DMS153 treated with DMSO at 0.1 percent for 48 hours (cell line): ENCODE data around the gene GJA1.
"Not testable (repeated sequence)": the region's sequence is repeated elsewhere in the genome, so short reads cannot be mapped to it uniquely, and the experiment has no call there.

Experiments
- DNase-seq: peaks from one replicate; lab custom pipeline; 2025; ENCODE audit not compliant: unreplicated experiment; lab: John Stamatoyannopoulos, UW

Gene GJA1

DNA sequence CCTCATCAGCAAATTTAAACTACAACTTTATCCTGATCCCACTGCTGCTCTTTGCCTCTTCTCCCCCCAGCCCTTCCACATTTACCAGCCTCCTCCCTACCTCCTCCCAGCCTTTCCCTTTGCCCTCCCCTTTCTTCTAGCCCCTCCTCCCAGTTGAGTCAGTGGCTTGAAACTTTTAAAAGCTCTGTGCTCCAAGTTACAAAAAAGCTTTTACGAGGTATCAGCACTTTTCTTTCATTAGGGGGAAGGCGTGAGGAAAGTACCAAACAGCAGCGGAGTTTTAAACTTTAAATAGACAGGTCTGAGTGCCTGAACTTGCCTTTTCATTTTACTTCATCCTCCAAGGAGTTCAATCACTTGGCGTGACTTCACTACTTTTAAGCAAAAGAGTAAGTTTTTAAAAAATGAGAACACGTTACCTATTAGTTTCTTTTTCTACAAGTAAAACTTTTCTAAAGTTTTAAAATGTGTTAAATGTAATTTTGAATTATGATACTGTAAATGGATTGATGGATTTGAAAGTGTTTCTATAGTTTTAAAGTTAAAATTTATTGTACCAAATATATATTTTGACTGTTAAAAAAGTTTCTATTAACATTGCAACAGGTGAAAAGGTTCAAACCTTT lies at the start of gene GJA1:
Gene GJA1 (plus strand): TSS at position 203 of the 626 bp plus-strand sequence. CDS start 11,202 bp downstream, outside the sequence.
- no peak for DNase-seq

GRCh38 chr6:121386551-121386950 lies 48.9 kb upstream of the GJA1 start:
- not testable (repeated sequence) for DNase-seq

DNA sequence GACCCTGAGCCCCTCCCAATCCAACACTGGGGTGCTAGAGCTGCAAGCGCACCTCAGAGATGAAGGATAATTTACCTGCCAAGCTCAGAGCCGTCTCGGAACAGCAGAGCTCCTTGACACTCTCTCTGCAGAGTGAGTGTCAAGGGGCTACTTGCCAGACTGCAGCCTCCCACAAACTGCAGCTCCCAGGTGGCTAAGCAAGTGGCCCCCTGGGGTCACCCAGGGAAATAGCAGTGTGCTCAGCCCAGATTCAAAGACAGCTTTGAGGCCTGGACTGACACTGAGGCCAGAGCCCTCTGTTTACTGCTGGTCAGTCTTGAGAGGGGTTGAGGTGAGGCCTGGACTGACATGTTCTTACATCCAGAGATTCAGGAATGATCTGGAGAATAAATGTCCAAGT lies 46.0 kb upstream of the GJA1 start:
- DNase-seq = no peak

DNA sequence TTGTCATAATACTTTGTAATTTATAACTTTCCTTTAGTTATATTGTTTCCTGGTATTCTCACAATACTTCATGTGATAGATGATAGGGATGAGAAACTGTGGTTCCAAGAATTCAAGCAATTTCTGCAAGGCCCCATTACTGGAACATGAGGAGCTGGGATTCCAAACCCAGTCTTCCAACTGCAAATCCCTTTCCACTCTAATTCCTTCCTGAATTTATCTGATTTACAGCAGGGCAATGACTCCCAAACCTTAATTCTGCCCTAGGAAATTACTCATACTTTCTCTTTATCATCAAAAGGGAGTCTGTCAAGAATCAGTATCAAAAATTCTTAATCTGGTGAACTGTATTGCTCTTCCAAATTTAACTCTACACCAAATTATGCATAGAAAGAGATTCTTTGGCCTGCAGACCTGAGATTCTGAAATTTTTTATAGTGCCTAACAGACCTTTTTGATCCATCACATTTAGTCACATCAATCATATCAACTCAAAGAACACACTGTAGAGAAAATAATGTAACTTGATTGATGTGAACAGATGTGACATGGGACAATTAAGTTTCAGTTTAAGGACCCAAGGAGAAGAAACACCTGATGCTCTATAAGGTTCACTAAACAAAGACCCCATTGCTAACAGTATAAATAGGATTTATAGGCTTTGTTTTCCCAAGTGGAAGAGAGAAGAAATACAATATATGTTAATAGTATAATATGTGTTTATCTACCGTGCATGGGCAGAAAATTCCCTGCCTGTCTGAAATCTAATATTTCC lies 41.5 kb upstream of the GJA1 start:
- DNase-seq = no peak

- DNase-seq = no peak
These were observed 39.7 kb upstream of the GJA1 start for GRCh38 chr6:121395736-121396135.

- DNase-seq = not testable (repeated sequence)
These were observed 38.3 kb upstream of the GJA1 start for GRCh38 chr6:121397188-121397587.

DNA sequence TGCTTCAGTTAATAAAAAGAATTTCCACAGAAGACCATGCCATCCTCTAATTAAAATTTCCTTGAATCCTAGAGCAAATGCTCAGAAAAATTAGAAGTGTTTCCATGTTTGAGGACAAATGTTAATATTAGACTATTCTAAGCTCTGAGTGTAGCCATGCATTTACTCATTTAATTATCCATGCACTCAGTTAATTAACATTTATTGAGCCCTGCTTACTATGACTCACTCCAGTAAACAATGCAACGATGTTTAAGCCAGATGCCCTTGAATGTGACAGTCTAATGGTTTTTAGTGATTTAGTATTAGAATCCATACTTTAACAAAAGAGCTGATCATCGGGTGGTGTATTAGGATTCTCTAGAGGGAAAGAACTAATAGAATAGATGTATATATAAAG lies 37.3 kb upstream of the GJA1 start:
- no peak for DNase-seq

- DNase-seq = no peak
These were observed 35.5 kb upstream of the GJA1 start for GRCh38 chr6:121399966-121400365.

DNA sequence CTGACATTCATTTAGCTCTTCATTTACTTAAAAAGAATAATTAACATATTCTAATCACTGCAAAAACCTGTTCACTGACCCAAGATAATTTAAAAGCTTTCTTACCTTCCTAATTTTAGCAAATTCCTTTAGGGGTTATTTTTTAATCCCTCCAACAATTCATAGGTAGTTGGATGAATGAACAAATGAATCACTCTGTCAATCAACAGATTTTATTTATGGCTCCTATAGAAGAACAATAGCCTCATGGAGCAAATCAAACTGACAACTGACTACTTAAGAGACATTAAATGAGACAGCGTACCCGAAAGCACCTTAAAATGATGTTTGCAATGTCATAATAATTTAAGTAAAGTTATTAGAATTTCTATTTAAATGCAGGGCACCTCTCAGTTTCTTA lies 31.5 kb upstream of the GJA1 start:
- DNase-seq = no peak

GRCh38 chr6:121405306-121405705 lies 30.1 kb upstream of the GJA1 start:
- no peak for DNase-seq

DNA sequence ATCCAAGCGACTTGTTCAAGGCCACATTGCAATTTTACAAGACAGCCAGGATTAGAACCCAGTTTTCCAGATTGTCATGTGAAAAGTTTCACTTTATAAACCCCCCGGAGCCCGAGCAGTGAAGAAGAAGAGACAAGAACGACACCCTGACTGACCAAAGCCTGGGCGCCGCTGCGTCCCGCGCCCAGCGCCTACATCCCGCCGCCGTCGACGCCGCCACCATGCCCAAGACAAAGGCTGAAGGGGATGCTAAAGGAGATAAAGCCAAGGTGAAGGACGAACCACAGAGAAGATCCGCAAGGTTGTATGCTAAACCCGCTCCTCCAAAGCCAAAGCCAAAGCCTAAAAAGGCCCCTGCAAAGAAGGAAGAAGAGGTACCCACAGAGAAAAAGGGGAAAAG lies 27.1 kb upstream of the GJA1 start:
- no peak for DNase-seq

DNA sequence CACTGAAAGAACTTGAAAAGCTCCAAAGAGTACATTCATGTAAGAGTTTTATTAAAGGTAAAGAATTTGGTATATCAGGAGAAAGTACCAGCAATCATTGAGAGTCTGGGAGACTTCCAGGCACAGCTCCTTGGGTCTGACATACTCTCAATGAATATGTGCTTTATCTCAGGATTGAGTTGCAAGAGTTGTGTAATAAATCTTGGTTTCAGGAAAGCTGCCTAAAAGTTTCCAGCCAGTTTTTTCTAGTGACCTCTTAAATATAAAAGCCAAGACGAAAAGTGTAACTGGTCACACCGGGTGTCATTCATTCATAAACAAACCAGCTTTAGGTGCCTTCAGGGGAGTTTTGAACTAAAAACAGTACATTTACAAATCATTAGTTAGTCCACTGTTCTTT lies 21.6 kb upstream of the GJA1 start:
- DNase-seq = no peak

- DNase-seq = no peak
These were observed 17.1 kb upstream of the GJA1 start for GRCh38 chr6:121418346-121418745.

DNA sequence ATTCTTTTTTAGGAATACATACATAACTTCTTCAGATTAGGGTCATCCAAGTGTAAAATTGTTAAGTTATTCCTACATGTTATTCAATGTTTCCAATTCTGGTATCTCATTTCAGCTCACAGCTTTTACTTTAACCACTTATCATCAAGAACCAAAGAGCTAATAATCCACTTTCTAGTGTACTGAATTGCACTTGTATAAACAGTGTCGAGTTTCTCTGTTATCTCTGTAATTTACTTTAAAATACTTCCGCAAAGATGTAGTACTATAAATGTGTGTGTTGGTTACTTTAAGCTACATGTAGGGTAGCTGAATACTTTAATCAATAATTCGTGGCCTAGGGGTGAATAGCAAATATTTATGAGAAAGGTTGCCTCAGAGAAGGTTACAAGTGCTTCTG lies 8.8 kb upstream of the GJA1 start:
- no peak for DNase-seq

- no peak for DNase-seq
These were observed 6.3 kb upstream of the GJA1 start for GRCh38 chr6:121428872-121429756.

GRCh38 chr6:121430514-121431460 lies 4.7 kb upstream of the GJA1 start:
- DNase-seq = no peak

DNA sequence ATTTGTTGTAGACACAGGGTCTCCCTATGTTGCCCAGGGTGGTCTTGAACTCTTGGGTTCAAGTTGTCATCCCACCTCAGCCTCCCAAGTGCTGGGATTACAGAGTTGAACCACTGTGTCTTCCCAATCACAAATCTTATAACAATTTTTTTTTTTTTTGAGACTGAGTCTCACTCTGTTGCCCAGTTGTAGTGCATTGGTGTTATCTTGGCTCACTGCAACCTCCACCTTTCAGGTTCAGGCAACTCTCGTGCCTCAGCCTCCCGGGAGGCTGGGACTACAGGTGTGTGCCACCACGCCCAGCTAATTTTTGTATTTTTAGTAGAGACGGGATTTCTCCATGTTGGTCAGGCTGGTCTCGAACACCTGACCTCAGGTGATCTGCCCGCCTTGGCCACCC lies 3.7 kb upstream of the GJA1 start:
- not testable (repeated sequence) for DNase-seq

GRCh38 chr6:121434037-121434770 lies 1.2 kb upstream of the GJA1 start:
- no peak for DNase-seq

DNA sequence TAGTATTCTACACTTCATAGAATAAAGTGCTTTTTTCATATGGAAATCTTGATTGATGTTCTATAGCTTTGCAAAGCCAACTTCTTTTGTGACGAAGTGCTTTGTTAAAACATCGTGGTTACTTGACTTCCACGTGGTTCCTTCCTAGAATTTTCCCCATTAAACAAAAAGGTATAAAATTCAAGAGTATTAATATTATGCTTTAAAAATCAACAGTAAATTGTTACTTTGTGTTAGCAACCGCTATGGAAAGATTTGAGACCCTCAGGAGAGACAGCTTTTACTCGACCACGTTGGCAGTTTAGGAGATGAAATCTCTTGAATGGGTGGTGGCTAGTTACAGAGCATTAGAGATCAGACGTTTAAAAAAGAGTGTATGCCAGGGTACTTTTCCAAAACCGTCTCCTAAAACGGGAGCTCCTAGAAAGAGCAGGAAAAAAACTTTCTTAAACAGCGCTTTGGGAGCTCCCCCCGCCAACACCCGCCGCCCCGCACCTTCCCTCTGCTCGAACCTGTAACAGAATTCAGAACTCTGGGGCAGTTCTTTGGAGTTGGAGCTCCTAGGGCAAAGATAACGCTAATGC lies 920 bp downstream of the GJA1 start:
- DNase-seq = no peak
